Measurements from ENCODE around the gene CELF1.

CELF1 gene

GRCh38 chr11:47577460-47578041, 24.6 kb upstream of the CELF1 start:
- no peak for DNase-seq (ENCODE audit: low read depth)
- H3K4me3 ChIP-seq (ENCODE audit: low read depth, low read length): peak overlapping the region; percentile 86
- TF ChIP-seq CTCF (IDR thresholded peaks at IDR 0.05; ENCODE audit: insufficient read depth, low read depth, low read length, missing control alignments): no peak

GRCh38 chr11:47573321-47573720, 20.4 kb upstream of the CELF1 start:
- no peak for DNase-seq (ENCODE audit: low read depth)
- H3K4me3 ChIP-seq (ENCODE audit: low read depth, low read length): no peak overlapping the region
- no peak for TF ChIP-seq CTCF (IDR thresholded peaks at IDR 0.05; ENCODE audit: insufficient read depth, low read depth, low read length, missing control alignments)

- no peak for TF ChIP-seq CTCF (IDR thresholded peaks at IDR 0.05; ENCODE audit: insufficient read depth, low read depth, low read length, missing control alignments)
- no peak for DNase-seq (ENCODE audit: low read depth)
- H3K4me3 ChIP-seq (ENCODE audit: low read depth, low read length): no peak overlapping the region
These were observed 19.9 kb upstream of the CELF1 start for GRCh38 chr11:47572715-47573255.

- H3K4me3 ChIP-seq (ENCODE audit: low read depth, low read length): no peak overlapping the region
- TF ChIP-seq CTCF (IDR thresholded peaks at IDR 0.05; ENCODE audit: insufficient read depth, low read depth, low read length, missing control alignments): no peak
These were observed 19.0 kb upstream of the CELF1 start for GRCh38 chr11:47571895-47572294.

GRCh38 chr11:47571357-47571729, 18.4 kb upstream of the CELF1 start:
- no peak overlapping the region for H3K4me3 ChIP-seq (ENCODE audit: low read depth, low read length)
- TF ChIP-seq CTCF (IDR thresholded peaks at IDR 0.05; ENCODE audit: insufficient read depth, low read depth, low read length, missing control alignments): no peak
- no peak for DNase-seq (ENCODE audit: low read depth)

More at GRCh38 chr11:47571895-47572294, 19.0 kb upstream of the CELF1 start:
- DNase-seq (ENCODE audit: low read depth): no peak

- no peak for DNase-seq (ENCODE audit: low read depth)
- no peak for TF ChIP-seq CTCF (IDR thresholded peaks at IDR 0.05; ENCODE audit: insufficient read depth, low read depth, low read length, missing control alignments)
- no peak overlapping the region for H3K4me3 ChIP-seq (ENCODE audit: low read depth, low read length)
These were observed 17.9 kb upstream of the CELF1 start for GRCh38 chr11:47570651-47571356.

Measured in GM12865 (cell line).